H1 (cell line): Measurements from ENCODE around the gene ING4. TPM values are rescaled to one million over a fixed set of nuclear protein-coding genes. Genes with fewer than 3 reads are reported as not detected.

ENCODE experiments used
- CTCF ChIA-PET: fragments of 300-600 bp; sonication (Branson Sonifier 250); formaldehyde crosslinking; loops from one replicate; lab custom pipeline; 2021; ENCODE audit not compliant: partially characterized antibody; lab: Charles Lee
- POLR2A ChIA-PET: fragments of 300-600 bp; sonication (Branson Sonifier 250); formaldehyde crosslinking; loops from one replicate; lab custom pipeline; 2021; ENCODE audit warnings: inconsistent platforms; ENCODE audit not compliant: partially characterized antibody; lab: Charles Lee
- DNase-seq, 2 experiments: peaks; one replicate each; pipeline versions ENCODE4 v3.0.0 to v3.0.0-alpha.2; 2010 to 2022; ENCODE audit warnings: low spot score in 2 of 2, low read depth in 1 of 2, mixed read lengths in 1 of 2
- FAIRE-seq: peaks from 2 replicates; lab custom pipeline; 2011; peaks lifted over from hg19 to GRCh38; lab: Jason Lieb, UNC
- H2AFZ ChIP-seq: 2 replicates; pipeline ENCODE4 v1.8.1; 2012; ENCODE audit warnings: low read length, inconsistent platforms
- H2AK5ac ChIP-seq: 2 replicates; pipeline ENCODE4 v1.6.1; 2013; ENCODE audit warnings: low read depth, low read length
- H2BK120ac ChIP-seq: replicated peaks from 2 replicates; pipeline ENCODE3; 2013; ENCODE audit warnings: low read depth, low read length, inconsistent platforms
- H2BK12ac ChIP-seq: 2 replicates; pipeline ENCODE4 v1.6.1; 2013; ENCODE audit warnings: low read depth, low read length
- H2BK15ac ChIP-seq: 2 replicates; pipeline ENCODE4 v1.6.1; 2013; ENCODE audit warnings: low read length
- H2BK20ac ChIP-seq: 2 replicates; pipeline ENCODE4 v1.6.1; 2013; ENCODE audit warnings: low read length
- H2BK5ac ChIP-seq: 2 replicates; pipeline ENCODE4 v1.6.1; 2013; ENCODE audit warnings: low read depth, low read length
- H3K14ac ChIP-seq: 2 replicates; pipeline ENCODE4 v1.6.1; 2013; ENCODE audit warnings: inconsistent platforms; ENCODE audit not compliant: insufficient read length
- H3K18ac ChIP-seq: 2 replicates; pipeline ENCODE4 v1.6.1; 2013; ENCODE audit warnings: low read length; ENCODE audit errors: extremely low read depth
- H3K23ac ChIP-seq: 2 replicates; pipeline ENCODE4 v1.6.1; 2013; ENCODE audit warnings: inconsistent platforms; ENCODE audit not compliant: insufficient read length
- H3K23me2 ChIP-seq: 2 replicates; pipeline ENCODE4 v1.6.1; 2013; ENCODE audit warnings: low read depth, low read length
- H3K27ac ChIP-seq: 2 replicates; pipeline ENCODE4 v1.6.1; 2011; ENCODE audit warnings: low read depth, low read length, inconsistent platforms
- H3K27me3 ChIP-seq, 4 experiments: replicated peaks in 1 of 4; 1 replicate in 1 of 4; 2 replicates in 3 of 4; pipeline versions ENCODE4 v1.6.1 to v1.8.1; 2011 to 2013; ENCODE audit warnings: low read length in 3 of 4, mild to moderate bottlenecking in 3 of 4, inconsistent platforms in 2 of 4, mixed read lengths in 2 of 4, moderate library complexity in 1 of 4; ENCODE audit not compliant: control insufficient read depth in 3 of 4, insufficient read depth in 3 of 4; ENCODE audit errors: extremely low read depth in 1 of 4
- H3K36me3 ChIP-seq, 4 experiments: 2 replicates each; pipeline versions ENCODE4 v1.6.1 to v1.8.1; 2011 to 2013; ENCODE audit warnings: mild to moderate bottlenecking in 4 of 4, low read length in 3 of 4, moderate library complexity in 2 of 4, control low read depth in 1 of 4, inconsistent platforms in 1 of 4; ENCODE audit not compliant: insufficient read depth in 4 of 4, control insufficient read depth in 2 of 4
- H3K4ac ChIP-seq: replicated peaks from 2 replicates; pipeline ENCODE3; 2013; ENCODE audit warnings: low read length, low read depth, mixed read lengths, inconsistent platforms; ENCODE audit not compliant: insufficient read length
- H3K4me1 ChIP-seq, 4 experiments: replicated peaks in 1 of 4; 1 replicate in 1 of 4; 2 replicates in 3 of 4; pipeline versions ENCODE4 v1.6.1 to v1.8.1; 2011 to 2013; ENCODE audit warnings: low read length in 3 of 4, inconsistent platforms in 2 of 4, mixed read lengths in 1 of 4; ENCODE audit not compliant: insufficient read depth in 4 of 4, control insufficient read depth in 3 of 4
- H3K4me2 ChIP-seq, 2 experiments: 2 replicates each; pipeline versions ENCODE4 v1.6.1 to v1.8.1; 2011 to 2013; ENCODE audit warnings: low read depth in 2 of 2, low read length in 2 of 2, control low read depth in 1 of 2, inconsistent platforms in 1 of 2, mild to moderate bottlenecking in 1 of 2; ENCODE audit not compliant: insufficient read depth in 1 of 2
- H3K4me3 ChIP-seq, 4 experiments: fragments of 200-600, 300-600 bp in 1 of 4; sonication (generic), shearing (Covaris generic), sonication (Bioruptor Twin) in 1 of 4; 2 replicates each; pipeline versions ENCODE4 v1.5.1 to v1.8.1; 2011 to 2016; ENCODE audit warnings: low read length in 4 of 4, low read depth in 3 of 4, control low read depth in 2 of 4, inconsistent platforms in 2 of 4, mild to moderate bottlenecking in 2 of 4, mixed read lengths in 1 of 4, moderate library complexity in 1 of 4; ENCODE audit not compliant: insufficient read depth in 2 of 4; ENCODE audit errors: extremely low read depth in 1 of 4
- H3K56ac ChIP-seq: replicated peaks from 2 replicates; pipeline ENCODE3; 2013; ENCODE audit warnings: low read depth, mild to moderate bottlenecking, mixed read lengths, low read length, inconsistent platforms; ENCODE audit not compliant: insufficient read length
- H3K79me1 ChIP-seq: 2 replicates; pipeline ENCODE4 v1.6.1; 2013; ENCODE audit warnings: low read depth, low read length, control low read depth
- H3K79me2 ChIP-seq, 2 experiments: 2 replicates each; pipeline versions ENCODE4 v1.6.1 to v1.8.1; 2012 to 2013; ENCODE audit warnings: low read length in 2 of 2, mild to moderate bottlenecking in 2 of 2, inconsistent platforms in 1 of 2; ENCODE audit not compliant: insufficient read depth in 2 of 2, control insufficient read depth in 1 of 2
- H3K9ac ChIP-seq, 4 experiments: replicated peaks in 1 of 4; 1 replicate in 1 of 4; 2 replicates in 3 of 4; pipeline versions ENCODE4 v1.6.1 to v1.8.1; 2011 to 2013; ENCODE audit warnings: low read depth in 3 of 4, low read length in 3 of 4, control low read depth in 2 of 4, mild to moderate bottlenecking in 2 of 4, moderate library complexity in 2 of 4, inconsistent platforms in 1 of 4; ENCODE audit errors: extremely low read depth in 1 of 4
- H3K9me3 ChIP-seq, 2 experiments: 2 replicates each; pipeline versions ENCODE4 v1.6.1 to v1.8.1; 2012 to 2013; ENCODE audit warnings: mild to moderate bottlenecking in 2 of 2, moderate library complexity in 2 of 2, control low read depth in 1 of 2, inconsistent platforms in 1 of 2, low read depth in 1 of 2, low read length in 1 of 2, mixed read lengths in 1 of 2; ENCODE audit not compliant: insufficient read depth in 2 of 2
- H4K20me1 ChIP-seq, 2 experiments: replicated peaks in 1 of 2; 2 replicates each; pipeline versions ENCODE3 to v1.8.1; 2011 to 2013; ENCODE audit warnings: inconsistent platforms in 2 of 2, low read length in 2 of 2, mild to moderate bottlenecking in 1 of 2; ENCODE audit not compliant: insufficient read depth in 2 of 2, control insufficient read depth in 1 of 2
- H4K5ac ChIP-seq: 2 replicates; pipeline ENCODE4 v1.6.1; 2013; ENCODE audit warnings: low read length, low read depth, mixed read lengths, inconsistent platforms; ENCODE audit not compliant: insufficient read length
- H4K8ac ChIP-seq: 2 replicates; pipeline ENCODE4 v1.8.0; 2013; ENCODE audit warnings: mild to moderate bottlenecking, moderate library complexity, low read length, inconsistent platforms; ENCODE audit not compliant: insufficient read depth; ENCODE audit errors: extremely low read depth
- H4K91ac ChIP-seq: replicated peaks from 2 replicates; pipeline ENCODE3; 2013; ENCODE audit warnings: low read length, mixed read lengths, inconsistent platforms; ENCODE audit not compliant: insufficient read length
- KDM1A ChIP-seq: fragments of 200-600, 300-600 bp; sonication (generic); IDR thresholded peaks from 2 replicates; pipeline ENCODE4 v1.7.1; 2016; ENCODE audit warnings: mild to moderate bottlenecking, low read length, borderline replicate concordance
- NRF1 ChIP-seq: IDR thresholded peaks from 2 replicates; pipeline ENCODE4 v1.6.1; 2011; ENCODE audit warnings: mild to moderate bottlenecking, low read depth, low read length, improper control_type of control experiment
- SP2 ChIP-seq: IDR thresholded peaks from 2 replicates; pipeline ENCODE4 v1.6.1; 2012; ENCODE audit warnings: mild to moderate bottlenecking, low read length, inconsistent platforms
- SP4 ChIP-seq: IDR thresholded peaks from 2 replicates; pipeline ENCODE4 v1.6.1; 2012; ENCODE audit warnings: low read length, inconsistent platforms
- TEAD4 ChIP-seq: IDR thresholded peaks from 2 replicates; pipeline ENCODE4 v1.6.1; 2012; ENCODE audit warnings: low read depth, low read length, inconsistent platforms, mixed read lengths
- YY1 ChIP-seq: IDR thresholded peaks from 2 replicates; pipeline ENCODE4 v1.6.1; 2011; ENCODE audit warnings: low read depth, mild to moderate bottlenecking, low read length
- WGBS, 2 experiments: shearing (Covaris generic) in 1 of 2; methylation state at CpG; one replicate each; pipeline versions ENCODE4 v1.1.6 to v1.1.7; 2013 to 2015; ENCODE audit warnings: low lambda C conversion rate in 2 of 2, mixed read lengths in 2 of 2, inconsistent platforms in 1 of 2, low coverage in 1 of 2, missing lambda C conversion rate in 1 of 2; ENCODE audit not compliant: insufficient replicate concordance in 2 of 2, insufficient coverage in 1 of 2, insufficient read length in 1 of 2; ENCODE audit errors: extremely low coverage in 1 of 2, missing lambda C conversion rate in 1 of 2; 5-methylcytosine and 5-hydroxymethylcytosine counted together
- polyA plus RNA-seq, 7 experiments: library from polyadenylated mRNA; depleted of rRNA in 3 of 7; stranded (reverse) in 5 of 7; unstranded in 2 of 7; fragments of >200 nt in 5 of 7; fragments of 200-250 nt in 2 of 7; gene quantifications; 1 replicate in 5 of 7; 2 replicates in 1 of 7; 4 replicates in 1 of 7; pipeline versions ENCODE4 v1.2.1 to v1.2.3, GENCODE V29; 2011 to 2013; ENCODE audit warnings: missing spikeins in 2 of 7, mixed read lengths in 2 of 7
- total RNA-seq: library from RNA; stranded (reverse); fragmentation: NEBNext Ultra II Directional; extraction: Animal tissue kit (Norgen Biotek cat#: 25700); gene quantifications from 2 replicates; pipeline ENCODE4 v1.2.1, GENCODE V29; 2021

The ING4 gene
- total and polyA plus RNA-seq, 2 of the 8 experiments (the other 6 are each of a cell fraction or from before 2014, with no cell fraction given) = 22.9 to 28.6 TPM

DNA sequence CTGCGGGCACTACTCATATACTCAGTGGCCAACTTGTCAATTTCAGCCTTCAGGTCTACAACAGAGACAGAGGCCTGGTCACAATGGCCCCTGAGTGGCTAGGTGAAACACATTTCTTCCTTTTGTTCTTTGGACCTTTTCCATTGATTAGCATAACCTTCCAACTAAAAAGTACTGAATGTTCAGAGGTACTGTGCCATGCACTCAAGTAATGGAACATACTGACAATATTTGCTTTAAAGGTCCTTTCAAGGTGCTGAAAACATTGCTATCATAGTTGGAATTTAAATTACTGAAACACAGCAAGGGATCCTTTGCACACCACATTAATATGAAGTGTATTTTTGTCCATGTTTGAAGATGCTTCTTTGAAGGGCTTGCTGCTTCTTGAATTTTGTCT lies 9.6 kb downstream of the ING4 start:
- Histone ChIP-seq H3K27ac (no peak overlapping the region), H4K91ac (no peak overlapping the region), H2BK15ac (no peak overlapping the region), H2BK5ac (no peak overlapping the region), H3K23me2 (no peaks in the 10 kb centered on the region), H2AFZ (no peak overlapping the region), H3K79me1 (no peaks in the 10 kb centered on the region), H4K8ac (no peak overlapping the region), H4K20me1 (no peaks in the 10 kb centered on the region), H3K23ac (no peak overlapping the region), H3K36me3 (peaks cover 4 to 35% (median 21%) of the 10 kb centered on the region in 4 experiments; a peak in 6 of 8 replicates), H3K56ac (no peak overlapping the region), H3K9ac (no peak overlapping the region), H3K27me3 (no peaks in the 10 kb centered on the region), H3K4me1 (no peaks in the 10 kb centered on the region), H3K4me2 (no peak overlapping the region), H2AK5ac (no peak overlapping the region), H2BK120ac (no peak overlapping the region), H3K4me3 (no peak overlapping the region), H3K9me3 (no peaks in the 10 kb centered on the region), H3K4ac (no peak overlapping the region), H2BK12ac (no peak overlapping the region), H3K79me2 (no peaks in the 10 kb centered on the region; a peak in 1 of 4 replicates), H2BK20ac (no peak overlapping the region), H3K14ac (no peak overlapping the region), H4K5ac (no peak overlapping the region), H3K18ac (no peak overlapping the region)
- ChIA-PET POLR2A (interaction anchor here (1.4 kb wide), 3 partner anchors 8 to 216 kb away, joined by 4 to 7 read pairs (median 6); no protein-coding TSS in a partner anchor), CTCF (interaction anchor here (0.6 to 2.3 kb wide), 11 partner anchors 8 to 59 kb away, joined by 3 to 12 read pairs (median 6); partner anchors contain the start of gene LPAR5)
- no peak for FAIRE-seq
- 100% methylated on average over 1 of the region's 1 CpG; no CpG with 5 or more reads in 1 of the 2 experiments for WGBS, 2 experiments
- DNase-seq = no peak
- TF ChIP-seq KDM1A (no peak), YY1 (no peak), SP4 (no peak), NRF1 (no peak), TEAD4 (no peak), SP2 (no peak)
